CD4-positive, alpha-beta T cell (primary cell): ENCODE data around the gene PDK2. TPM values are rescaled to one million over a fixed set of nuclear protein-coding genes. Genes with fewer than 3 reads are reported as not detected.

Experiments used
- ATAC-seq: fragments of 200-7000 bp; cut with Tn5 transposase; one replicate; pipeline ENCODE4 v1.10.0; 2022; ENCODE audit warnings: mild to moderate bottlenecking; ENCODE audit not compliant: poor library complexity
- CTCF ChIA-PET: fragments of 350-600 bp; sonication (Branson Sonifier 250); formaldehyde crosslinking; loops from one replicate; lab custom pipeline; 2021; ENCODE audit warnings: antibody characterized with exemption, inconsistent platforms; lab: Charles Lee
- POLR2A ChIA-PET: fragments of 350-600 bp; sonication (Branson Sonifier 250); formaldehyde crosslinking; loops from one replicate; lab custom pipeline; 2021; ENCODE audit warnings: antibody characterized with exemption, inconsistent platforms; lab: Charles Lee
- DNase-seq, 14 experiments: peaks; one replicate each; pipeline ENCODE4 v3.0.0-alpha.2; 2013 to 2020; ENCODE audit warnings: mixed read lengths in 2 of 14
- H3K27ac ChIP-seq, 2 donors: one replicate each; pipeline versions ENCODE4 v1.5.1 to v1.7.0; 2013; ENCODE audit warnings: low read length in 2 of 2, low read depth in 1 of 2, mild to moderate bottlenecking in 1 of 2
- H3K27me3 ChIP-seq, 2 experiments: 1 replicate in 1 of 2; 2 replicates in 1 of 2; pipeline versions ENCODE4 v1.6.1 to v1.7.0; 2013; ENCODE audit warnings: low read length in 2 of 2, control low read depth in 1 of 2, mild to moderate bottlenecking in 1 of 2, moderate library complexity in 1 of 2; ENCODE audit not compliant: insufficient read depth in 2 of 2, control insufficient read depth in 1 of 2
- H3K36me3 ChIP-seq: one replicate; pipeline ENCODE4 v1.6.1; 2013; ENCODE audit warnings: low read length, control low read depth; ENCODE audit not compliant: insufficient read depth
- H3K4me1 ChIP-seq: one replicate; pipeline ENCODE4 v1.6.1; 2013; ENCODE audit warnings: low read length, control low read depth; ENCODE audit not compliant: insufficient read depth
- H3K4me3 ChIP-seq: one replicate; pipeline ENCODE4 v1.5.1; 2013; ENCODE audit warnings: mild to moderate bottlenecking, low read length, moderate library complexity
- H3K9me3 ChIP-seq, 2 experiments: 1 replicate in 1 of 2; 2 replicates in 1 of 2; pipeline versions ENCODE4 v1.6.1 to v1.7.0; 2013; ENCODE audit warnings: low read length in 2 of 2, mild to moderate bottlenecking in 2 of 2, control low read depth in 1 of 2, moderate library complexity in 1 of 2; ENCODE audit not compliant: control insufficient read depth in 1 of 2, insufficient read depth in 1 of 2
- H3K27ac Mint-ChIP-seq: one replicate; pipeline ENCODE4 v1.8.0; 2020; ENCODE audit warnings: mixed read lengths
- H3K27me3 Mint-ChIP-seq: one replicate; pipeline ENCODE4 v1.8.0; 2021; ENCODE audit warnings: mixed read lengths
- H3K36me3 Mint-ChIP-seq: one replicate; pipeline ENCODE4 v1.8.0; 2021; ENCODE audit warnings: low read depth, mixed read lengths
- H3K4me1 Mint-ChIP-seq: one replicate; pipeline ENCODE4 v1.8.0; 2021; ENCODE audit warnings: low read depth, mixed read lengths
- H3K4me3 Mint-ChIP-seq: one replicate; pipeline ENCODE4 v1.8.0; 2020; ENCODE audit warnings: mild to moderate bottlenecking, mixed read lengths
- H3K9me3 Mint-ChIP-seq: one replicate; pipeline ENCODE4 v1.8.0; 2020; ENCODE audit warnings: mixed read lengths
- CTCF ChIP-seq: fragments of 200-600 bp; IDR thresholded peaks from one replicate; pipeline ENCODE4 v1.8.0; 2022; ENCODE audit warnings: antibody characterized with exemption, mild to moderate bottlenecking
- intact Hi-C, 2 experiments: fragments of 100-400 bp; cut with DNase I in 1 of 2; cut with micrococcal nuclease in 1 of 2; formaldehyde crosslinking; loops; one replicate each; pipeline versions ENCODE4 v1.15.1 to v1.9.0; 2023 to 2025; cut with DNase I, micrococcal nuclease
- total RNA-seq, 174 experiments: library from RNA in 2 of 174; stranded (reverse) in 2 of 174; gene quantifications; one replicate each; pipeline ENCODE4 v1.2.3 and lab custom pipeline; 2021 to 2026

PDK2 gene
- total RNA-seq, 2 experiments from 2014 or later = 8.7 to 10.1 TPM

GRCh38 chr17:50139950-50140885 lies 45.1 kb downstream of the PDK2 start:
- intact Hi-C loops = loop anchor here (1.0 to 5.0 kb wide), 3 partner anchors 11 to 37 kb away; no protein-coding TSS in a partner anchor
- H3K4me1 Mint-ChIP-seq = peaks cover 67% of the 10 kb centered on the region
- Histone ChIP-seq H3K4me3 (peak overlapping the region; percentile 17), H3K4me1 (peaks cover 79% of the 10 kb centered on the region), H3K27ac (peak overlapping the region in 1 of 2 donors; percentile 49), H3K36me3 (peaks cover 91% of the 10 kb centered on the region), H3K9me3 (peaks cover 0 to 3% of the 10 kb centered on the region in 2 experiments), H3K27me3 (no peaks in the 10 kb centered on the region)
- POLR2A ChIA-PET = interaction anchor here (0.8 to 5.9 kb wide), 4 partner anchors 8 to 21 kb away, joined by 3 to 50 read pairs (median 10); partner anchors contain the start of gene PPP1R9B
- peak; percentile 94 for TF ChIP-seq CTCF
- peak overlapping the region; percentile 57 for H3K4me3 Mint-ChIP-seq
- no peaks in the 10 kb centered on the region for H3K27me3 Mint-ChIP-seq
- H3K9me3 Mint-ChIP-seq = no peaks in the 10 kb centered on the region
- DNase-seq (peak; percentile 71 to 89 (median 78)), ATAC-seq (peak; percentile 91)
- CTCF ChIA-PET = interaction anchor here (0.8 to 2.7 kb wide), 8 partner anchors 9 to 133 kb away, joined by 3 to 16 read pairs (median 3); partner anchors contain the start of genes PPP1R9B and SAMD14
- peaks cover 97% of the 10 kb centered on the region for H3K36me3 Mint-ChIP-seq
- peak overlapping the region; percentile 76 for H3K27ac Mint-ChIP-seq

GRCh38 chr17:50141026-50141744 lies 46.0 kb downstream of the PDK2 start:
- ChIA-PET POLR2A (interaction anchor here (3.0 to 5.9 kb wide), 2 partner anchors 10 to 20 kb away, joined by 16 to 50 read pairs; partner anchors contain the start of gene PPP1R9B), CTCF (interaction anchor here (0.8 to 2.7 kb wide), 7 partner anchors 9 to 129 kb away, joined by 3 to 16 read pairs (median 5); partner anchors contain the start of genes PPP1R9B and SAMD14)
- no peak for TF ChIP-seq CTCF
- no peak for ATAC-seq
- peak overlapping the region; percentile 17 for H3K4me3 ChIP-seq
- peak overlapping the region; percentile 76 for H3K27ac Mint-ChIP-seq
- H3K27ac ChIP-seq = peak overlapping the region in 1 of 2 donors; percentile 52
- peaks cover 77% of the 10 kb centered on the region for H3K4me1 Mint-ChIP-seq
- no peaks in the 10 kb centered on the region for H3K27me3 Mint-ChIP-seq
- H3K9me3 ChIP-seq = peaks cover 0 to 3% of the 10 kb centered on the region in 2 experiments
- peaks cover 89% of the 10 kb centered on the region for H3K36me3 ChIP-seq
- H3K4me1 ChIP-seq = peaks cover 89% of the 10 kb centered on the region
- no peak for DNase-seq
- H3K36me3 Mint-ChIP-seq = peaks cover 97% of the 10 kb centered on the region
- intact Hi-C loops = loop anchor here in 1 of 2 experiments (5.0 kb wide), 1 partner anchor 36 kb away; no protein-coding TSS in a partner anchor
- H3K27me3 ChIP-seq = no peaks in the 10 kb centered on the region
- H3K4me3 Mint-ChIP-seq = peak overlapping the region; percentile 57
- no peaks in the 10 kb centered on the region for H3K9me3 Mint-ChIP-seq

GRCh38 chr17:50141745-50142110 lies 46.6 kb downstream of the PDK2 start:
- Histone ChIP-seq H3K9me3 (peaks cover 0 to 3% of the 10 kb centered on the region in 2 experiments), H3K4me1 (peaks cover 95% of the 10 kb centered on the region), H3K4me3 (no peak overlapping the region), H3K36me3 (peaks cover 89% of the 10 kb centered on the region), H3K27me3 (no peaks in the 10 kb centered on the region), H3K27ac (peak overlapping the region in 1 of 2 donors; percentile 52)
- TF ChIP-seq CTCF = no peak
- DNase-seq (peak in 4 of 14 experiments; percentile 27 to 40 (median 35)), ATAC-seq (no peak)
- Mint-ChIP-seq H3K4me3 (peak overlapping the region; percentile 57), H3K4me1 (peaks cover 82% of the 10 kb centered on the region), H3K9me3 (no peaks in the 10 kb centered on the region), H3K36me3 (peaks cover 96% of the 10 kb centered on the region), H3K27me3 (no peaks in the 10 kb centered on the region), H3K27ac (peak overlapping the region; percentile 76)
- POLR2A ChIA-PET = interaction anchor here (3.0 to 5.9 kb wide), 2 partner anchors 9 to 20 kb away, joined by 16 to 50 read pairs; partner anchors contain the start of gene PPP1R9B
- CTCF ChIA-PET = interaction anchor here (2.1 to 2.6 kb wide), 2 partner anchors 10 to 20 kb away, joined by 7 read pairs; no protein-coding TSS in a partner anchor
- intact Hi-C loops = loop anchor here in 1 of 2 experiments (5.0 kb wide), 1 partner anchor 36 kb away; no protein-coding TSS in a partner anchor
